GM12873 (cell line): ENCODE measurements around the gene GMPS.

Experiments
- CTCF ChIP-seq: IDR thresholded peaks from 2 replicates; pipeline ENCODE4 v1.5.1; 2012; ENCODE audit warnings: low read depth, mild to moderate bottlenecking, moderate library complexity, low read length, control low read depth; ENCODE audit not compliant: insufficient read depth; ENCODE audit errors: missing control alignments

GMPS gene

GRCh38 chr3:155906900-155907299 lies 36.5 kb downstream of the GMPS start:
- no peak for TF ChIP-seq CTCF

GRCh38 chr3:155908086-155908485 lies 37.6 kb downstream of the GMPS start:
- no peak for TF ChIP-seq CTCF

GRCh38 chr3:155908605-155909004 lies 38.2 kb downstream of the GMPS start:
- TF ChIP-seq CTCF = no peak

- no peak for TF ChIP-seq CTCF
Measured at GRCh38 chr3:155912090-155912489, 41.6 kb downstream of the GMPS start.

GRCh38 chr3:155912579-155913190 lies 42.2 kb downstream of the GMPS start:
- TF ChIP-seq CTCF = no peak

GRCh38 chr3:155917781-155918180 lies 47.3 kb downstream of the GMPS start:
- TF ChIP-seq CTCF = no peak

GRCh38 chr3:155919728-155920127 lies 49.3 kb downstream of the GMPS start:
- no peak for TF ChIP-seq CTCF
